ENCODE results near the gene RCBTB2.

RCBTB2 gene

GRCh38 chr13:48443442-48444208 lies 89.3 kb downstream of the RCBTB2 start:
- DNase-seq: no peak
